IPS DF 6.9 (cell line): ENCODE measurements around the gene AAR2.
A peak's percentile ranks its signal among the peaks of the same experiment; 100 is the strongest.

Experiments
- DNase-seq: peaks from one replicate; pipeline ENCODE4 v3.0.0-alpha.2; 2013; ENCODE audit warnings: low read depth, low spot score
- H3K27ac ChIP-seq: one replicate; pipeline ENCODE4 v1.5.1; 2013; ENCODE audit warnings: low read length, control low read depth
- H3K27me3 ChIP-seq: 2 replicates; pipeline ENCODE4 v1.6.1; 2013; ENCODE audit warnings: mild to moderate bottlenecking, low read length; ENCODE audit not compliant: control insufficient read depth, insufficient read depth
- H3K36me3 ChIP-seq: 2 replicates; pipeline ENCODE4 v1.6.1; 2013; ENCODE audit warnings: low read length; ENCODE audit not compliant: control insufficient read depth, insufficient read depth
- H3K4me1 ChIP-seq: 2 replicates; pipeline ENCODE4 v1.6.1; 2013; ENCODE audit warnings: low read length; ENCODE audit not compliant: control insufficient read depth, insufficient read depth
- H3K4me3 ChIP-seq: 2 replicates; pipeline ENCODE4 v1.5.1; 2013; ENCODE audit warnings: mild to moderate bottlenecking, low read length
- H3K9me3 ChIP-seq: 2 replicates; pipeline ENCODE4 v1.6.1; 2013; ENCODE audit warnings: low read length, inconsistent platforms; ENCODE audit not compliant: control insufficient read depth, insufficient read depth
- WGBS: extraction: QIAGEN DNeasy Blood & Tissue Kit; methylation state at CpG from one replicate; pipeline ENCODE4 v1.1.7; 2013; ENCODE audit warnings: mixed read lengths, missing lambda C conversion rate; ENCODE audit not compliant: insufficient read length, insufficient coverage; 5-methylcytosine and 5-hydroxymethylcytosine counted together

AAR2 gene

DNA sequence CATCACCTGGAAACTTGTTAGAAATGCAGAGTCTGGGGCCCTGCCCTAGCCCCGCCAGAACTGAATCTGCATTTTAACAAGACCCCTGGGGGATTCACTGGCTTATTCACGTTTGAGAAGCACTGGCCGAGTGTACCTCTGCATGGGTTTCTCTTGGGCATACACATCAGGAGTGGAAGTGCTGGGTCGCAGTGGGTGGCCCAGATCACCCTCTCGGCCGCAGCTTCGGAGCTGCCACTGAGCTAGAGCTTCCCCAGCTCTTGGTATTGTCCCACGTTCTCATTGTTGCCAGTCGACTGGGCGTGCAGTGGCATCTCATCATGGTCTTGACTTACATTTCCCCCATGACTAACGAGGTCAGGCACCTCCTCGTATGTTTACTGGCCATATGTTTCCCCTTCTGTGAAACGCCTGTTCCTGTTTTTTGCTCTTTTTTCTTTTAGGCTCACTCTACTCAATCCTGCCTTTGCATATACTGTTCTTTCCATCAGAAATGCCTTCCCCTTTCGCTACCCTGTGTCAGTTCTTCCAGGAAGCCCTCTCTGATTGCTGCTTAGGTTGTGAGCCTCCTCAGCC is 66.8 kb downstream of the AAR2 start:
- no peak overlapping the region for H3K27ac ChIP-seq
- H3K4me3 ChIP-seq = no peak overlapping the region
- no peaks in the 10 kb centered on the region for H3K9me3 ChIP-seq
- H3K36me3 ChIP-seq = no peaks in the 10 kb centered on the region
- no CpG with 5 or more reads among the region's 14 CpGs for WGBS
- H3K4me1 ChIP-seq = peaks cover 2% of the 10 kb centered on the region
- H3K27me3 ChIP-seq = peaks cover 8% of the 10 kb centered on the region; the same call in 1 of the 2 replicates
- DNase-seq = no peak

DNA sequence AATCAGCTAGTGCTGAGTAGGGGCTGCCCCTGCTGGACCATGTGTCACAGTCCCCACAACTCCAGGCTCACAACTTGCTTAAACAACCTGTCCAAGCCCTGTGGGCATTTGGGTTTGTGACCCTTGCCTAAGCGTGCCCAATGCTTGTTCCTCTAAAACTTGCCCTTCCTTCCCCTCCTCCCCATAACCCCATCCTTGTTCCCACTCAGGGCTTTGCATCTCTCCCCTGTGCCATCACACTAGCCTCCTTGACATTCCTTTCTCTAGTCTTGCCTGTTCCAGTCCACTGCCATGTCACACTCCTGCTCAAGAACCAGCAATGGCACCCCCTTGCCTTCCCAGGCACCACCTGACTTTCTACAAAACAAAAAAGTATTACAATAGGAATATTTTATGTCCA is 67.6 kb downstream of the AAR2 start:
- Histone ChIP-seq H3K36me3 (no peaks in the 10 kb centered on the region), H3K4me1 (peaks cover 2% of the 10 kb centered on the region), H3K27ac (no peak overlapping the region), H3K9me3 (no peaks in the 10 kb centered on the region), H3K27me3 (peaks cover 8% of the 10 kb centered on the region; the same call in 1 of the 2 replicates), H3K4me3 (no peak overlapping the region)
- DNase-seq = no peak
- WGBS = no CpG with 5 or more reads among the region's 1 CpG

- peaks cover 8% of the 10 kb centered on the region; the same call in 1 of the 2 replicates for H3K27me3 ChIP-seq
- peaks cover 2% of the 10 kb centered on the region for H3K4me1 ChIP-seq
- H3K27ac ChIP-seq = no peak overlapping the region
- no peaks in the 10 kb centered on the region for H3K9me3 ChIP-seq
- WGBS = no CpG with 5 or more reads among the region's 10 CpGs
- no peak overlapping the region for H3K4me3 ChIP-seq
- no peak for DNase-seq
- H3K36me3 ChIP-seq = no peaks in the 10 kb centered on the region
Measured at GRCh38 chr20:36304786-36305495, 68.7 kb downstream of the AAR2 start.

GRCh38 chr20:36305602-36306551 is 69.6 kb downstream of the AAR2 start, which contains the start of gene DLGAP4:
Gene DLGAP4, plus strand, starts transcription at chr20:36306339. Its CDS starts 125,379 bp downstream, at chr20:36431718.
- Histone ChIP-seq H3K4me3 (peak within 1 kb of the TSS; percentile 73), H3K9me3 (no peaks in the 10 kb centered on the region), H3K27me3 (peaks cover 8% of the 10 kb centered on the region; the same call in 1 of the 2 replicates), H3K27ac (no peak within 1 kb of the TSS), H3K36me3 (no peaks in the 10 kb centered on the region), H3K4me1 (peaks cover 2% of the 10 kb centered on the region)
- WGBS = no CpG with 5 or more reads among the region's 96 CpGs
- DNase-seq = no peak
